Stimulated activated CD8-positive, alpha-beta memory T cell treated with anti-CD3 and anti-CD28 coated beads, Interleukin-12 subunit alpha, Interleukin-12 subunit beta, amount 100 ng/mL, for 1 hour (primary cell): ENCODE data around the gene HSP90AA1.
"Not testable (repeated sequence)": the region's sequence is repeated elsewhere in the genome, so short reads cannot be mapped to it uniquely, and the experiment has no call there.

Experiments used
- DNase-seq: peaks from one replicate; pipeline ENCODE4 v3.0.0-alpha.2; 2020; ENCODE audit warnings: low read depth

The HSP90AA1 gene

GRCh38 chr14:102066041-102066451 is 20.8 kb downstream of the HSP90AA1 start:
- DNase-seq: no peak

- not testable (repeated sequence) for DNase-seq
Observed at GRCh38 chr14:102064590-102064989, 22.3 kb downstream of the HSP90AA1 start.

GRCh38 chr14:102063808-102064429 is 22.9 kb downstream of the HSP90AA1 start:
- DNase-seq: no peak

GRCh38 chr14:102063109-102063807 is 23.6 kb downstream of the HSP90AA1 start:
- peak; percentile 42 for DNase-seq

GRCh38 chr14:102058961-102059360 is 27.9 kb downstream of the HSP90AA1 start:
- DNase-seq: no peak

- no peak for DNase-seq
Observed at GRCh38 chr14:102058146-102058545, 28.7 kb downstream of the HSP90AA1 start.

GRCh38 chr14:102057480-102058114 is 29.2 kb downstream of the HSP90AA1 start:
- no peak for DNase-seq

GRCh38 chr14:102056694-102057442 is 30.0 kb downstream of the HSP90AA1 start:
- no peak for DNase-seq

GRCh38 chr14:102055181-102055901 is 31.5 kb downstream of the HSP90AA1 start:
- no peak for DNase-seq

GRCh38 chr14:102052522-102052921 is 34.3 kb downstream of the HSP90AA1 start:
- DNase-seq: no peak

GRCh38 chr14:102050625-102051024 is 36.2 kb downstream of the HSP90AA1 start:
- DNase-seq: no peak

- no peak for DNase-seq
Observed at GRCh38 chr14:102050026-102050405, 36.8 kb downstream of the HSP90AA1 start.

GRCh38 chr14:102049258-102050025 is 37.4 kb downstream of the HSP90AA1 start:
- DNase-seq: no peak

GRCh38 chr14:102047808-102048540 is 38.9 kb downstream of the HSP90AA1 start:
- no peak for DNase-seq

GRCh38 chr14:102046337-102047278 is 40.2 kb downstream of the HSP90AA1 start:
- no peak for DNase-seq

GRCh38 chr14:102044566-102044965 is 42.3 kb downstream of the HSP90AA1 start:
- no peak for DNase-seq

- no peak for DNase-seq
Observed at GRCh38 chr14:102043251-102044025, 43.4 kb downstream of the HSP90AA1 start.

- DNase-seq: no peak
Observed at GRCh38 chr14:102042699-102043098, 44.1 kb downstream of the HSP90AA1 start.
